SK-N-SH (cell line): ENCODE measurements around the gene TP53BP1. TPM values are rescaled to one million over a fixed set of nuclear protein-coding genes. Genes with fewer than 3 reads are reported as not detected.

ENCODE experiments used
- CTCF ChIA-PET: fragments of 300-600, 350-600 bp; formaldehyde crosslinking; extraction: SDS; loops from one replicate; lab custom pipeline; 2021; lab: Yijun Ruan, JAX
- POLR2A ChIA-PET: fragments of 350-600 bp; sonication (Branson Sonifier 250); formaldehyde crosslinking; extraction: SDS; loops from one replicate; lab custom pipeline; 2020; ENCODE audit warnings: antibody characterized with exemption, inconsistent platforms; lab: Yijun Ruan, JAX
- DNase-seq: peaks from one replicate; pipeline ENCODE4 v3.0.0; 2012
- H2AFZ ChIP-seq: fragments of 200-600 bp; sonication (generic); 2 replicates; pipeline ENCODE4 v1.8.1; 2016; ENCODE audit warnings: antibody characterized with exemption, mild to moderate bottlenecking, low read depth
- H3F3A ChIP-seq: fragments of 200-600 bp; sonication (generic); replicated peaks from 2 replicates; pipeline ENCODE3; 2016; ENCODE audit warnings: antibody characterized with exemption, mild to moderate bottlenecking; ENCODE audit not compliant: insufficient read depth
- H3K27ac ChIP-seq, 2 experiments: fragments of 200-500 bp in 1 of 2; fragments of 200-600 bp in 1 of 2; sonication (Bioruptor generic) in 1 of 2; sonication (generic), shearing (Covaris generic) in 1 of 2; 2 replicates each; pipeline versions ENCODE4 v1.5.1 to v1.6.1; 2014 to 2016; ENCODE audit warnings: low read depth in 2 of 2, inconsistent platforms in 1 of 2, low read length in 1 of 2, mild to moderate bottlenecking in 1 of 2, mixed read lengths in 1 of 2
- H3K27me3 ChIP-seq: fragments of 200-600 bp; sonication (generic), shearing (Covaris generic); 2 replicates; pipeline ENCODE4 v1.6.1; 2016; ENCODE audit warnings: mixed run types; ENCODE audit not compliant: insufficient read depth
- H3K36me3 ChIP-seq, 2 experiments: fragments of 200-500 bp in 1 of 2; fragments of 200-600 bp in 1 of 2; sonication (Bioruptor generic) in 1 of 2; sonication (generic) in 1 of 2; replicated peaks in 1 of 2; 2 replicates each; pipeline versions ENCODE3 to v1.5.1; 2014 to 2016; ENCODE audit warnings: low read length in 1 of 2, mild to moderate bottlenecking in 1 of 2; ENCODE audit not compliant: insufficient read depth in 2 of 2, control insufficient read depth in 1 of 2
- H3K4me1 ChIP-seq, 2 experiments: fragments of 200-500 bp in 1 of 2; fragments of 200-600 bp in 1 of 2; sonication (Bioruptor generic) in 1 of 2; sonication (generic), shearing (Covaris generic) in 1 of 2; 2 replicates each; pipeline versions ENCODE4 v1.5.1 to v1.6.1; 2014 to 2016; ENCODE audit warnings: low read depth in 1 of 2, low read length in 1 of 2, mixed run types in 1 of 2; ENCODE audit not compliant: insufficient read depth in 2 of 2, control insufficient read depth in 1 of 2
- H3K4me2 ChIP-seq: fragments of 200-600 bp; sonication (generic), shearing (Covaris generic); 2 replicates; pipeline ENCODE4 v1.6.1; 2017; ENCODE audit warnings: mixed run types
- H3K4me3 ChIP-seq, 2 experiments: fragments of 200-500 bp in 1 of 2; fragments of 200-600 bp in 1 of 2; sonication (Bioruptor generic) in 1 of 2; sonication (generic), shearing (Covaris generic) in 1 of 2; 2 replicates each; pipeline versions ENCODE4 v1.5.1 to v1.8.1; 2014 to 2016; ENCODE audit warnings: low read depth in 2 of 2, inconsistent platforms in 1 of 2, low read length in 1 of 2, mild to moderate bottlenecking in 1 of 2, mixed read lengths in 1 of 2, moderate library complexity in 1 of 2
- H3K79me2 ChIP-seq: fragments of 200-600 bp; sonication (generic); 2 replicates; pipeline ENCODE4 v1.8.1; 2017; ENCODE audit warnings: mild to moderate bottlenecking; ENCODE audit not compliant: insufficient read depth
- H3K9ac ChIP-seq: fragments of 200-600 bp; sonication (generic); 2 replicates; pipeline ENCODE4 v1.6.1; 2017; ENCODE audit warnings: mixed run types
- H3K9me2 ChIP-seq: fragments of 200-600 bp; sonication (generic); 2 replicates; pipeline ENCODE4 v1.6.1; 2017; ENCODE audit warnings: mixed run types
- H3K9me3 ChIP-seq: fragments of 200-600 bp; sonication (generic); 2 replicates; pipeline ENCODE4 v1.6.1; 2017; ENCODE audit warnings: mixed run types, mild to moderate bottlenecking, moderate library complexity
- H4K20me1 ChIP-seq: fragments of 200-600 bp; sonication (generic); 2 replicates; pipeline ENCODE4 v1.6.1; 2017; ENCODE audit warnings: mild to moderate bottlenecking, mixed run types; ENCODE audit not compliant: insufficient read depth
- CHD2 ChIP-seq: fragments of 150-350 bp; IDR thresholded peaks from 2 replicates; pipeline ENCODE4 v1.6.1; 2018; ENCODE audit warnings: low read length; ENCODE audit not compliant: partially characterized antibody
- FOXJ3 ChIP-seq: sonication (generic); formaldehyde crosslinking; IDR thresholded peaks from 2 replicates; pipeline ENCODE4 v1.5.1; 2020; ENCODE audit warnings: mild to moderate bottlenecking, missing genetic modification reagents
- MEF2A ChIP-seq: IDR thresholded peaks from 2 replicates; pipeline ENCODE4 v1.4.0; 2012; ENCODE audit warnings: low read depth, borderline replicate concordance
- MXI1 ChIP-seq: IDR thresholded peaks from 2 replicates; pipeline ENCODE4 v1.6.1; 2012; ENCODE audit warnings: mild to moderate bottlenecking, low read depth, low read length, improper control_type of control experiment
- NFIC ChIP-seq: IDR thresholded peaks from 2 replicates; pipeline ENCODE4 v1.4.0; 2012; ENCODE audit warnings: borderline replicate concordance
- PBX3 ChIP-seq: IDR thresholded peaks from 2 replicates; pipeline ENCODE4; 2012
- RAD21 ChIP-seq: IDR thresholded peaks from 2 replicates; pipeline ENCODE4 v1.6.1; 2012; ENCODE audit warnings: mild to moderate bottlenecking, low read length
- REST ChIP-seq: IDR thresholded peaks from 2 replicates; pipeline ENCODE4 v1.6.1; 2012; ENCODE audit warnings: mild to moderate bottlenecking, low read depth, low read length, moderate library complexity
- RFX5 ChIP-seq: IDR thresholded peaks from 2 replicates; pipeline ENCODE4 v1.6.1; 2012; ENCODE audit warnings: mild to moderate bottlenecking, improper control_type of control experiment, low read length
- TAF1 ChIP-seq: IDR thresholded peaks from 2 replicates; pipeline ENCODE4 v1.6.1; 2012; ENCODE audit warnings: low read depth, mild to moderate bottlenecking, low read length, moderate library complexity, borderline replicate concordance
- TCF12 ChIP-seq: IDR thresholded peaks from 2 replicates; pipeline ENCODE4 v1.4.0; 2012
- USF2 ChIP-seq: fragments of 150-350 bp; IDR thresholded peaks from 2 replicates; pipeline ENCODE4 v1.6.1; 2017; ENCODE audit warnings: antibody characterized with exemption, low read length, low read depth, borderline replicate concordance
- YY1 ChIP-seq: IDR thresholded peaks from 2 replicates; pipeline ENCODE4 v1.4.0; 2012; ENCODE audit warnings: low read depth, mild to moderate bottlenecking
- WGBS: methylation state at CpG from one replicate; pipeline ENCODE4 v1.1.6; 2017; ENCODE audit warnings: low lambda C conversion rate; 5-methylcytosine and 5-hydroxymethylcytosine counted together
- polyA plus RNA-seq, 3 experiments: library from polyadenylated mRNA; depleted of rRNA; stranded (reverse); fragments of >200 nt; gene quantifications; 2 replicates each; pipeline ENCODE4 v1.2.3, GENCODE V29; 2012
- TF ChIP-seq, protein P1 (sequence below): fragments of 150-350 bp; IDR thresholded peaks from 2 replicates; pipeline ENCODE4 v1.6.1; 2016; ENCODE audit warnings: mild to moderate bottlenecking, low read depth, low read length
- TF ChIP-seq, protein P2 (sequence below): IDR thresholded peaks from 2 replicates; pipeline ENCODE4 v1.4.0; 2012; ENCODE audit warnings: low read depth

The TP53BP1 gene
- polyA plus RNA-seq, 1 of the 3 experiments (the other 2 are of a cell fraction): 27.1 TPM

DNA sequence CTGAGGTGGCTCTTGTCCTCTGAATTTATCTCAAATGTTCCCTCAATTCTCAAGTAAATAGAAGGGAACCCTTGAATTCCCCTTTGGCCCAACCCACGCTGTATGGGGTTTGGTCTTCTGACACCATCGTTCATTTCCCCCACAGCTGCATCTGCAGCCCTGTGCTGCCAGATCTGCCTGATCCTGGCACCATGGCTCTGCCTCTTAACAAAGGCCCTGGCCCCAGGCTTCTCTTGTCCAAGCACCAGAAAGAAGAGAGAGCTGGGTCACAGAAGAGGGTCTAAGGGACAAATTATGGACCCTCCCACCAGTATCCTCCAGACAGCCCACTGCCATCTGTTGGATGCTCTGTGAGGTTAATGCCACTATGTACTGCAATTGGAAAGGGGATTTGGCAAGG is 26.2 kb upstream of the TP53BP1 start:
- Histone ChIP-seq H3F3A (no peaks in the 10 kb centered on the region), H3K4me2 (peak overlapping the region; percentile 89), H3K4me1 (peaks cover 19 to 35% of the 10 kb centered on the region in 2 experiments), H3K27ac (peak overlapping the region in 1 of 2 experiments; percentile 85; a peak in 2 of 4 replicates), H3K27me3 (no peaks in the 10 kb centered on the region), H3K9ac (no peak overlapping the region), H3K79me2 (0 out of 2 replicates have a peak, but pooled peaks cover 7% of the 10 kb centered on the region), H3K9me2 (no peaks in the 10 kb centered on the region), H4K20me1 (no peaks in the 10 kb centered on the region), H3K4me3 (peak overlapping the region in 1 of 2 experiments; percentile 85; a peak in 2 of 4 replicates), H3K9me3 (no peaks in the 10 kb centered on the region), H3K36me3 (peaks cover 13 to 38% of the 10 kb centered on the region in 2 experiments), H2AFZ (no peak overlapping the region)
- TF ChIP-seq PBX3 (no peak), USF2 (no peak), YY1 (no peak), CHD2 (no peak), RAD21 (0 out of 2 replicates have a peak, but pooled peaks have one; percentile 3), FOXJ3 (CRISPR knock-in tag) (no peak), MXI1 (peak; percentile 3; the same call in 1 of the 2 replicates), TCF12 (no peak), MEF2A (no peak), RFX5 (no peak), NFIC (no peak), TAF1 (no peak), REST (no peak)
- TF ChIP-seq, protein P1, sequence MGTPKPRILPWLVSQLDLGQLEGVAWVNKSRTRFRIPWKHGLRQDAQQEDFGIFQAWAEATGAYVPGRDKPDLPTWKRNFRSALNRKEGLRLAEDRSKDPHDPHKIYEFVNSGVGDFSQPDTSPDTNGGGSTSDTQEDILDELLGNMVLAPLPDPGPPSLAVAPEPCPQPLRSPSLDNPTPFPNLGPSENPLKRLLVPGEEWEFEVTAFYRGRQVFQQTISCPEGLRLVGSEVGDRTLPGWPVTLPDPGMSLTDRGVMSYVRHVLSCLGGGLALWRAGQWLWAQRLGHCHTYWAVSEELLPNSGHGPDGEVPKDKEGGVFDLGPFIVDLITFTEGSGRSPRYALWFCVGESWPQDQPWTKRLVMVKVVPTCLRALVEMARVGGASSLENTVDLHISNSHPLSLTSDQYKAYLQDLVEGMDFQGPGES: no peak
- TF ChIP-seq, protein P2, sequence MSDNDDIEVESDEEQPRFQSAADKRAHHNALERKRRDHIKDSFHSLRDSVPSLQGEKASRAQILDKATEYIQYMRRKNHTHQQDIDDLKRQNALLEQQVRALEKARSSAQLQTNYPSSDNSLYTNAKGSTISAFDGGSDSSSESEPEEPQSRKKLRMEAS: no peak
- 90% methylated on average over 2 of the region's 2 CpGs for WGBS
- ChIA-PET CTCF (interaction anchor here (1.5 to 1.6 kb wide), 2 partner anchors 8 to 143 kb away, joined by 3 to 5 read pairs; no protein-coding TSS in a partner anchor), POLR2A (interaction anchor here (0.6 kb wide), 1 partner anchor 101 kb away, joined by 3 read pairs; no protein-coding TSS in a partner anchor)
- peak; percentile 49 for DNase-seq
